Hypothalamus (tissue), 51 donors: ENCODE results near the gene FREM1.

Experiments used
- DNase-seq, 51 donors: peaks; one replicate each; lab custom pipeline; 2025; lab: John Stamatoyannopoulos, UW

The FREM1 gene

DNA sequence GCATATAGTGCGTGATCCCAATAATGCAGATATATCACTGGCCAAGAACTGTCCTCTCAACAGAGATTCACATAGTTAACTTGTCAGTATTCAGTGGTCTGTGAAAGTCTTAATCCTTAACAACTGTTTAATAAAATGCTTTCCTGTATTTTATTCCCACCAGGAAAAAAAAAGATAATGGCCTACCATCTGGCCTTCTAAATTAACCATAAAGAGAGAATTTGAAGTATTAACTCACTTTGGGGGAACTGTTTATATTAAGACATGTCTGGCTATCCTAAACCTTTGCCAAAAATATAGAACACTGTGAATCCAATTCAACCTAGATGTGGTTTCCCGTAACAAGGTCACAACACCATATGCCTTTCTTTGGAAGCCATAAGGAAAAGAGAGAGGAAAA, 818 bp upstream of the FREM1 start:
- DNase-seq, result no peak

DNA sequence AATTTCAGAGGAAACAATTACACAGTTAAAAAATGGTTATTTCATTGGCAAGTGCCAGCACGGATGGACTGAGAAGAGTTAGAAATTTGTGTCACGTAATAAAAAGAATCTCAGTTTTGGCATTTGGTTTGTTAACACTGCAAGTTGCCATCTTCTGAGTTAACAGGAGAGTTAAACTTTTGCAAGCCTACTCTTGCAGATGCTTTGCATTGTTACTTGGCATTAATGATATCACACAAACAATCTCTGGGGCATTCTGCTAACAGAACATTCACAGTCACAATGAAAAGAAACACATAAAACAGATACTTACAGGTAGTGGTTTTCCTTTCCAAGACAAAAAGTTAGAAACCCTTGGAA, 647 bp downstream of the FREM1 start:
- DNase-seq, result no peak

DNA sequence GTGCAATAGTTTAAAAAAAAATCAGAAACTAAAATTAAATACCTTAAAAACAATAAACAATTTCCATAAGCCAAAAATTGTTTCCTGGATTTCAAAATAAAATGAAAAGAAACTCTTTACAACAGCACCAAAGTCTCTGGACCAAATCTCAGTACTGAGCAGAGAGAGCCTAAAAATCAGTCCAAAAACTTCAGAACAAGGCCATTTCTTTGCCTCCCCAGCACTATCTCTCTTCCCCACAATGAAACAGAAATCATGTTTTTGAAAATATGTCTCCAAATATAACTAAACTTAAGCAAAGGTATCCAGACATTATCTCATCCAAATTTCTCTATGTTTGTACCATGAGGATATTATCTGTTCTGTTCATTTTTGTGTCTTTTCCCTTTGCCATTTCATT, 1.0 kb downstream of the FREM1 start:
- DNase-seq, result no peak

DNA sequence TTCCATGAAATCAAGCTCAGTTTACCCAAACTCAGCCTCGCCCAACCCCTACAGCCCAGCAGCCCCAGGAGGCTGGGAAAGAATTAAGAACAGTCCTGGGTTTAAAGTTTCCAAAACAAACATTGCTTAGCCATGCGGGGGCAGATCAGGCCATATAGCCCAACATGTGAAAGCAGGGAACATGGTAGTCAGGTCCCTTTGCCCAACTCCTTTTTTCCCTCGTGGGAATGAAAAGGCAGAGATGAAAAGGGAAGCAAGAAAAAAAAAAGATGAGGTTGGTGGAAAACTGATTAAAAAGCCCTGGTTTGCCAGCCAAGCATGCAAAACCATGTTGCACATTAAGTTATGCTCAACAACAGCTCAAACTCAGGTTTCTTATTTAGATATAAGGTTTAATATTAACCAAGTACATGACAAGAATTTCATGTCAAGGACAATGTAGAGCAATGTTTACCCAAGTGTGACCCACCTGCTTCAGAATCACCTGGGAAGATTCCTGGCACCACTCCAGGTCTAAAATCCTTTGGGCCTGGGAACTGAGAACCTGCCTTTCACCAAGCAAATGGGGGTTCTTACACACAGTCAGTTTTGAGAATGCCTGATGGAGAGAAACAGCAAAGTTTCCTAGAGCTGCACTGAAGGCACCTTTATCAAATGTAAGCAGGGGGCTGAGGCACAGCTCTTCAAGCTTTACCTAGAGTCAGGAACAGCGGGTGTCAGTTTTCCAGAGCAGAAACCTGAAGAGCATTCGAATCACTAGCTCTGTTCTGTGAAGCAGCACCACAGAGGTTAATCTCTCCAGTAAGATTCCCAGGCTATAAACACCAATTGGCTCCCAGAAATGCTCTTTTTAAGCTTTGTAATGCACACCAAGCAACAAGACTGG, 1.7 kb downstream of the FREM1 start:
- DNase-seq, result no peak

DNA sequence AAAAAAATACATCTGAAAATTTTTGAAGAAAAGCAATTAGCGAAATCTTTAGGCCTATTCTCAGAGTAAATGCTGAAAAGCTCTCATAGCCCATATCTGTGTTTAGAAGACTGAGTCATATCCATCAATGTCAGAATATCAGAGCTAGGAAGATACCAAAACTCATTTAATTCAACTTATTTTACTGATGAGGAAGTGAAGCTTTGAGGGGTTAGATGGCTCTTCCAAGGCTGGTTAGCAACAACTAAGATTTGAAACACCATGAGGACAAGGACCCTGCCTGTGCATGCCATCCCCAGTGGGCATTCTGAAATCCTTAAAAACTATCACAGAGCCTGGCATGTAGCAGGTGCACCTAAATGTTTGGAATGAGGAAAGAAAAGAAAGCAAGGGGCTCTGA, 2.5 kb downstream of the FREM1 start:
- DNase-seq, result no peak

DNA sequence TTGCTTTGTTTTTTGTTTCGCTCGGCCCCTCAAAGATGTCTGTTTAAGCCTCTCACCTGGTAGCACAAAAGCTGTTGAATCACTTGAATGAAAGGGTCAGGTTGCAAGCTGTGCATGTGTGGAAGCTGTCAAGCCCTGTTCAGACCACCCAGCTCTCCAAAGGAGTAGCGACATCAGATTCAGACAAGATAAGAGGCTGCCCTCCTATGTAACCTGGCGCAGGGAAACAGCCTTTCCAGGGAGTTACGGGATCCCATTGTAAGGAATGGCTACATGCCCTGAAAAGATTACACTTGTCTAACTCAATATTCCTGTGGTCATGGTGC, 2.9 kb downstream of the FREM1 start:
- no peak for DNase-seq

DNA sequence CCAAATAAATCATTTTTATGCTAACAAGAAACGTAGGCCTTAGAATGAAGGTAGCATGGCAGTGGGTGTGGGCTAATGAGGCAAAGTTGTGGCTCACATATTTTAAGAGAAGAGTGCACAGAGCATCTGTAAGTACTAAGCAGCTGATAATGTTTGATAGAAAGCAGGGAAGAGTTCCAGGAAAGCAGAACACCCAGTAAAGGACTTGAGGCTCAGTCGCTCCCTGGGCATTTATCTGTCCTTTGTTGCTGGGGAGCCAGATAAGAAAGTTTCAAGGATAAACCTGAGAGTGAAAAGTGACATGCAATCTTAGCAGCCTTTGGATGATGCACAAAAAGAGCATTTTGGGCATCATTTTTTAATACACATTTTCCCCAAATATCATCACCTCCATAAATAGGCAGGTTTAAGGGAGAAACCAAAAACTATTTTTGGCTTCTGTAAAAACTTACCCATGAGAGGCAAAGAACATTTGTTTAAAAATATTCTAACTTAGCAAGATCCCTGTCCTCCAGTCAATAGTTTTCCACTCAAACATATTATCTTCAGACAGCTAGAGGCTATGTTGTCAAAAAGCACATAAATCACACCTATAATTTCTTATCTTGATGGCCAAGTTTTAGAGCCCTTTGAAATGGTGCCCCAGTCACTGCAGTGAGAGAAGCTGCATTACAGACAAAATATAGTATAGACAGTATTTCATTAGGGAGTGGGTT, 3.4 kb downstream of the FREM1 start:
- DNase-seq, result no peak

DNA sequence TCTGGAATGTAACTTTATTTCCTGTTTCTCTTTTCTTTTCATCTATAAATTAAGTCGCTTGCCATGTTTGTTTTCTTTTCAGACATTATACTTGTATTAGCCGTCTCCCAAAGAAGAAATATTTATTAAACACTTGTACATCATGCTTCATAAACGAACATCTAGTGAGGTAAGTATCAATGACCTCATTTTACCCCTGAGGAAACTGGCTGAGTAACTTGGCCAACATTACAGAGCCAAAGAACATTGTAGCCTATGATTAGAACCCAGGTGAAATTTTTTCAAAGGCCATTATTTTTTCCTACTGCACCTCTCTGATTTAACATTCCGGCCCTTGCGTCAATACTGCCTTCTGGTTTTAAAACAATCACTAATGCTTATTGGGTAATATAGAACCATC, 4.2 kb downstream of the FREM1 start:
- DNase-seq, result no peak

DNA sequence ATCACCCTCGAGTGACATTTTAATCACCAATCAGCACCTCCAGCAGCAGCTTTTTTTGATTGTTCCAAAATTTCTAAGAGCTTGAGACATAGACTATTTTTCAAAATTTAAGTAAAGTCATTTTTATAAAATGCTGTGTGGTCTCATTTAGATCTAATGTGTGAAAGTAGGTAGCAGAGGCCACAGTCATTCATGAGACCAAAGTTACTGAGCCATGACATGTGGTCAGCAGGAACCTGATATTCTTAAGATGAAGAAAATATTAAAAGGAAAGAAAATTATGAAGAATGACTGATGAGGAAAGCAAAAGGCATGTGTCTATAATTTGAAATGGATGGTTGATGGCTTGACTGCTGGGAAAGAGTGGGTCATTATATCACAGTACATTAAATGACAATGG, 7.2 kb downstream of the FREM1 start:
- DNase-seq, result no peak

DNA sequence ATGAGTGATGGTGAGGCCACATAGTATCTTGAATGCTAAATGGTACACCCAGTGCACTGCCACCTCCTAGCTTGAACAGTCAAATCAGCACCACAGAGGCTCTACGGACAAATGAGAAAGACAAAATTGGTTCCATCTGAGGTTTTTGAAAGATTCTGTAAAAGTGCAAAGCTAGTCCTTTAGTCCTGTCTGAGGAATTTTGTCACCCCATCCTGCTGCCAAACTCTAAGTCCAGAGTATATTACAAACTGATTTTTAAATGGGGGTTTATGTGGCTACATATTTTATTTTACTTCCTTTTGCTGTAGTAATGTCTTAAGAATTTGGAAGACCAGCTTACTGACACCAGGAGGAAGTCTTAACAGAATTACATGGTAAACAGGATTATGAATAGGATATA, 7.7 kb downstream of the FREM1 start:
- DNase-seq, result no peak

DNA sequence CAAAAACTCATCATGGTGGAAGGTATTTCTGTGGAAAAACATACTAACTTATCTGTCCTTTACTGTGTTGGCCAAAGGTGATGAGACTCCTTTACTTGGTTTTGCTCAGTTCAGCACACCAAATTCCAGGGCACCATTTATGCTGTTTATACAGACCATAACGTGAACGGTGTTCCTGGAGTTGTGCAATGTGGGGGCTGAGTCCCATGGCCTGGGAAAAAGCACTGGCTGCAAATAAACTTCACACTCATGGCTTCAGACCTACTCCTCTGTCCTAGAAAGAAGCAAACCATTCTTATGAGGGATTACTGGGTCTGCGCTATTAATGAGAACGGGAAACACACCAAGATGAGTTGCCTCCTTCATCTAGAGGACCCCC, 10.4 kb downstream of the FREM1 start:
- DNase-seq, result no peak

DNA sequence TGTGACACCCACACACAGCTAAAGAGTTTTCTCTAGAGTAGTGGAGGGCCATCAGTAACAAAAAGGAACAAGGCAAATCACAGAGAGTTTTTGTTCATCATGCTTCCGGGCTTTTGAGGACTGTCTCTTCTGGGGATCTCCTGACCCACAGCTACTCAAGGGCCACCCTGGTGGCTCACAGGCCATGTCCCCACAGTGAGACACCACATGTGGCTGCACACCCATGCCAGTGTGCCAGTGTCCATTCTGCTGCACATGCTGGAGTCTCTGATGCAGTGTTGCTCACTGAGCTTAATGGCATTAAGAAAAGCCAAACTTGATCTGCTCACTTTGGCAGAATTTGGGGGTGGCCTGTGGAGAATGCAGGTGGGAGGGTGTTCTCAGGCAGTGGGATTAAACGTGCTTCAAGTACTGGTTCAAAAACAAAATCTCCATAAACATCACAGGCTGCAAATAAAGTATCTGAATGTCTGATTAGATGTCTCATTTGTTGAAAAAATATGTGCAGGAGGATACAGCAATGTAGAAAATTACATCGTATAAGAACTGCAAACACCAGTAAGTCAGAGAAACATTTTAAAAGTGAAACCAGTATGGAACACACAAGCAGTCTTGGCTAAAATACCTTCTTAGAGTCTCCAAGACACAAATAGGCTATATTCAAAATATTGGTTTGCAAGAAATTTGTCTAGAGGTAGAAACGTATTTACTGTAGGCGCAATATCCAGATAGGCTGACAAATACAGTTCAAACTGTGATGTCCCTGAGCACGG, 11.0 kb downstream of the FREM1 start:
- no peak for DNase-seq

DNA sequence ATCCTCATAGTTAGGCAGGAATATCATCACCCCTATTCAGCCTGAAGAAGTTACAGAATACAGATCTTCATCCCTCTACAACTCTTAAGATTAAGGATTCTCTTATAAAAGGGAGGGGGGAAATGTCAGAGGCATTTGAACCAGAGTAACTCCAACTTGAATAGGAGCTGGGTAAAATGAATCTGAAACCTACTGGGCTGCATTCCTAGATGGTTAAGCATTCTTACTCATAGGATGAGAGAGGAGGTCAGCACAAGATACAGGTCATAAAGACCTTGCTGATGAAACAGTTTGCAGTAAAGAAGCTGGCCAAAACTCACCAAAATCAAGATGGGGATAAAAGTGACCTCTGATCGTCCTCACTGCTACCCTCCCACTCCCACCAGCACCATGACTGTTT, 14.4 kb downstream of the FREM1 start:
- no peak for DNase-seq

DNA sequence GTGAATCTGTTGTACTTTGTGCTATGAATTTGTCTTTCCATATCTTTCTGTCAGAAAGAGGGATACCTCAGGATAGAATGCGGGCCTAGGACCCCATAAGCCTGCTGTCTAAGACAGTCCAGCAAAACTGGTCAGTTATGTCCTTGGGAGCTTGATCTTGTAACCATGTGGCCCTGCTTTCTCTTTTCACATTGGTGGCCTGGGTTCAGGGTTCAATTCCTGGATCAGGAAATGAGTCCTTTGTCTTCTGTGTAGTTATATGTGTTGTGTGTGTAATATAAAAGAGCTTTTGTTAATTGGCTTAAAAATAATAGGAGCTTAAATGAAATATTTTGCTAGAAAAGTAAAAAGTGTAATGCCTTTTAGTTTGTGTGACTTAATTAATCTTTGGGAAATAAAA, 16.9 kb downstream of the FREM1 start:
- no peak for DNase-seq

DNA sequence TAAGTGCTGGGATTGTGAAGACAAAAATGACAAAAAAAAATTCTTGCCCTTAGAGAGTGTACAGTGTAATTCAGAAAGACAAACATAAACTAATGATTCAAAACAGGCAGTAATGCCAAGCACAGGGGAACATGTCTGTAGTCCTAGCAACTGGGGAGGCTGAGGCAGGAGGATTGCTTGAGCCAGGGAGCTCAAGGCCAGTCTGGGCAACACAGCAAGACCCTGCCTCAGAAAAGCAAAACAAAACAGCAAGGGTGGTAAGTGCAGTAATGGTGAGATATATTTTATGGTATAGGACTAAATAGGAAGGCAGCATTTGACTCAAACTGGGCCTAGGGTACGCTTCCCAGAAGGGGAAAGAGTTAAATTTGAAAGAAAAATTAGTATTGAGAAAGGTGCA, 18.9 kb downstream of the FREM1 start:
- DNase-seq, result no peak

DNA sequence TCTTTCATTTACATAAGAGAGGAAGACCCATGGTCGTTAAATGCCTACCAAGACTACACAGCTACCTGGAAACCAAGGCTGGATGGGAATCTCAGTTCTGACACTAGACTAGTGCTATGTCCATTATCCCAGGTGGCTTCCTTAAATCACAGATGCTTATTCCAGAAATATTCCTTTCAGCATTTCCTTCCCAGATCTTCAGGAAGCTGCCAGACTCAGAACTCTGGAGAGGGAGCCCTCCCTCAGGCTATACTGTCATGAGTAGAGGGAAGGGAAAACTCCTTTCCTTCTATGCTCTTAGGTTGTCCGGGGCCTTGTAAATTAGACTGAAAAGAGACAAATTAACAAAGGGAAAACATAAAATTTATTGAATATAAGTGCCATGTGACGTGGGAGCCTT, 20.8 kb downstream of the FREM1 start:
- no peak for DNase-seq

DNA sequence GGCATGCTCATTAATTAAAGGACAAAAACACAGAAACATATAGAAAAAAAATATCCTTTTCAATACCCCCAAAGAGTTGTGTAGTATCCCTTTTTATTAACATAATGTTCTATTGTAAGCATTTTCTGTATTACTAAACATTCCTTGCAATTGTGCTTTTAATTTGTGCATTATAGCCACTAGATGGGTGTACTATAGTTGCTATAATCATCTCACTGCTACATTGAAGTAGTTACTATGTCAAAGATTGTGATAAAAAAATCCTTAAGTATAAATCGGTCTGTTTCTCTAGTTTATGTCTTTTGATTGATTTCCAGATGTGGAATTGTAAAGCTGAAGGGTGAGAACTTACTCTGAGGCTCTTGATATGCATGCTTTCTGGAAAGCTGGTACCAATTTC, 21.4 kb downstream of the FREM1 start:
- DNase-seq, result no peak

DNA sequence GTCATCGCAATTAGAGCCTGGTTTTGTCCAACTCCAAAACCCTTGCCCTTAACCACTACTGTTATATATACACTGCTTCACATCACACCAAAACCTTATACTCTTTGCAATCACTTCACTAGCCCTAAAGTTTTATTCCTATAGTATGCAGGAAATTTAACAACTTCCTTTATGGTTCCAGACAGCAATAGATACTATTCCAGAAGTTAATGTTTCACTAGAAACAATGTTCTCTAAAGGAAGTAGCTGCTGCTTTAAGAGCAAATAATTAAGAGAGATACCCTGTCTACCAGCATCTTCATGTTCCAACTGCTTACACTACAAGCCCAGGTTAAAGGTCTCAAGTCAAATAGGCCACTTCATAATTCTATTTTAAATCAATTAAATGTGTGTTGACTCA, 22.0 kb downstream of the FREM1 start:
- no peak for DNase-seq

DNA sequence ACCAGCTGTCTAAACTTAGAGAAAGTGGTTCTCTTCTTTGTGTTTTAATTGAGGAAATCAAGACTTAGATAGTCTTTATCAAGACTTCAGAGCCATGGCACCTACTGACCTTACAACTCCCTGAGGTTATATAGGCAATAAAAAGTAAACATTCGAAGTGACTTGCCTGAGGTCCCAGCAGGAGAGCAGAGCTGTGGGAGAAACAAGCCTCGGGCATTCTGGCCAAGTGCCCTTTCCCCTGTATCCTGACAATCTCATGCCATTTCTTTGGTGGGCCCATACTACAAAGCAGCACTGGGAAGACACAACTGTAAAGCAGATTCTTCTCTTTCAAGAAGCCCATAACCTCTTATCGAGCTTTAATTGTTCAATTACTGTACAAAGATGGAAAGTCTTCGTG, 23.1 kb downstream of the FREM1 start:
- DNase-seq, result no peak

DNA sequence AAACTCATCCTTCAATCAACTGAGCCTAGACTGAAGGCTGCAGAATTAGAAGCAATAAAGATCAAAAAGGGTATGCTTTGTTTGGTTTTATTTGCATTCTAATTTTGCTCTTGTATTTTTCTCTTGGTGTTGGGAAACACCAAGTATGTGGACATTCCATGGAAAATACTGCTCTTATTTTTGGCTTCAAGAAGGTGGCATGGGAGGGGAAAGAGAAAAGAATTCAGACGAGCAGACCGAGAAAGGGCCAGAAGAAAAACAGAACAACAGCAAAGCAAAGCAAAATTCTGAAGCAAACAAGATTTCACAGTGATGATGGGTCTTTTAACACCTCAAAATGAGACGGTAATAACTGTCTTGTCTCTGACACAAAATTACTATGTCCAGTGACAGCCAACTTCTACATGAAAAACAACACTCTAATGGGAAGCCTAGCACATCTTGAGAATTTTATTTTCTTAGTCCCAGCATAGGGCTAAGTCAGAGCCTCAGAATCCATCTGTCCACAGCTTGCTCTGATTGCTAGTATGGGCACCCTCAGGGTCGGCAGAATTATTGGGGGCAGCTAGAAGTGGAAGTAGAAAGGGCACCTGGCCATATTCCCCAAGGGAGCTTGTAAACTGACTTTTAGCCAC, 26.8 kb downstream of the FREM1 start:
- no peak for DNase-seq

DNA sequence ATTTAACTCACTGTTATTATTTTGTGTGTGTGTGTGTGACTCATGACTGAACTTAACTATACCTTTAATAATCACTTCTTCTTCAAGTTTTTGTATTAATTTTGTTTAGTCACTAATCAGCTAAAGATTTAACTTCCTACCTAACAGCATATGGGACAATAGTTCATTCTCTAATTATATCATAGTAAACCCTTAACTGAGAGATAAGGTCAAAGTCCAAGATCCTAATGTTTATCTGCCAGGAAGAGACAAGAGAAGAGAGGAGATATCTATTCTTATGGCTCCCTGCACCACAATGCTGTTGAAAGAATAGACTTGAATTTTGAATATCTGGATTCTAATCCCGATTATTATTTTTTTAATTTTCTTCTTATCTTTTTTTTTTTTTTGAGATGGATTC, 28.1 kb downstream of the FREM1 start:
- DNase-seq, result no peak
